Choroid plexus epithelial cell (primary cell): ENCODE data around the gene CA7.

ENCODE experiments used
- DNase-seq: peaks from one replicate; pipeline ENCODE4 v3.0.0-alpha.2; 2010; ENCODE audit warnings: low read depth
- H3K4me3 ChIP-seq: 2 replicates; pipeline ENCODE4 v1.5.1; 2011; ENCODE audit warnings: low read depth, mild to moderate bottlenecking, control low read depth, low read length, moderate library complexity
- TF ChIP-seq, protein P1 (sequence below): conservative IDR thresholded peaks from 2 replicates; pipeline ENCODE4 v1.5.1; 2011; ENCODE audit warnings: low read depth, mild to moderate bottlenecking, control low read depth, inconsistent platforms, low read length, moderate library complexity

CA7 gene

DNA sequence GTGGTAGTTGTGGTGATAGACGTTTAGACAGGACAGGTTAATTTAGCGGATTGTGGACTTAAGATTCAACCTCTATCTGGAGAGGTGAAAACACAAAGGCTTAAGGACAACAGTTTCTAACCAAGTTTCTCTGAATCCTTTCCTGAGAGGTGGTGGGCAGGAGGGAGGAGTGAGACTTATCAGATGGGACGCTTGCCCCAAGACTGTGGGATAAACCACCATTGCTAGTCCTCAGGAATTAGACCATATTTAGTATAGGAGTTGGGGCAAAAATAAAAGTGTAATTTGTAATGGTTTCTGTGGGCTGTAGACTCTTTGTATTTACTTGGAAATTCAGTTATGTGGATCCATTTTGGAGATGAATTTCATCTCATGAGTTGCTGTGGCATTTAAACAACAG lies 42.7 kb downstream of the CA7 start:
- no peak overlapping the region for H3K4me3 ChIP-seq
- DNase-seq: no peak
- TF ChIP-seq, protein P1, sequence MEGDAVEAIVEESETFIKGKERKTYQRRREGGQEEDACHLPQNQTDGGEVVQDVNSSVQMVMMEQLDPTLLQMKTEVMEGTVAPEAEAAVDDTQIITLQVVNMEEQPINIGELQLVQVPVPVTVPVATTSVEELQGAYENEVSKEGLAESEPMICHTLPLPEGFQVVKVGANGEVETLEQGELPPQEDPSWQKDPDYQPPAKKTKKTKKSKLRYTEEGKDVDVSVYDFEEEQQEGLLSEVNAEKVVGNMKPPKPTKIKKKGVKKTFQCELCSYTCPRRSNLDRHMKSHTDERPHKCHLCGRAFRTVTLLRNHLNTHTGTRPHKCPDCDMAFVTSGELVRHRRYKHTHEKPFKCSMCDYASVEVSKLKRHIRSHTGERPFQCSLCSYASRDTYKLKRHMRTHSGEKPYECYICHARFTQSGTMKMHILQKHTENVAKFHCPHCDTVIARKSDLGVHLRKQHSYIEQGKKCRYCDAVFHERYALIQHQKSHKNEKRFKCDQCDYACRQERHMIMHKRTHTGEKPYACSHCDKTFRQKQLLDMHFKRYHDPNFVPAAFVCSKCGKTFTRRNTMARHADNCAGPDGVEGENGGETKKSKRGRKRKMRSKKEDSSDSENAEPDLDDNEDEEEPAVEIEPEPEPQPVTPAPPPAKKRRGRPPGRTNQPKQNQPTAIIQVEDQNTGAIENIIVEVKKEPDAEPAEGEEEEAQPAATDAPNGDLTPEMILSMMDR: no peak

GRCh38 chr16:66888647-66889615 lies 44.7 kb downstream of the CA7 start:
- H3K4me3 ChIP-seq: no peak overlapping the region
- TF ChIP-seq, protein P1: no peak
- DNase-seq: no peak

- no peak overlapping the region for H3K4me3 ChIP-seq
- no peak for DNase-seq
- TF ChIP-seq, protein P1: no peak
These were observed 45.4 kb downstream of the CA7 start for GRCh38 chr16:66889622-66890021.

DNA sequence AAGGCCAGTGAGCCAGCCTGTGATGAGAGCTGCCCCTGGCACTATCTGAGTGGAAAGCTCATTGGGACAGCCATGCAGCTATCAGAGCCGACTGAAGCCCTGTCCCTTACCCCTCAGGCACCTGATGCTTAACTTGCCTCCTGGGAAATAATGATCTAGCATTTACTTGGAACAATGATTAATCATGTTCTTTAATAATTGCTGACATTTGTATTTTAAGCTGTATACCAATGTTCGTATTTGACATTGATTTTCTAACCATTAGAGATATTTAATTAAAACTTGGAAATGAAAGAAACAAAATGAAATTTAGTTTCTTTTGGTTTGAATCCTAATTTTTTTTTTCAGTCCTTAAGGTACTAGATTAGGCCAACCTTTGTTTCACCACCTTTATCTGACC lies 46.6 kb downstream of the CA7 start:
- no peak for DNase-seq
- H3K4me3 ChIP-seq: no peak overlapping the region
- TF ChIP-seq, protein P1: no peak

- no peak for DNase-seq
- TF ChIP-seq, protein P1: no peak
- H3K4me3 ChIP-seq: no peak overlapping the region
These were observed 47.1 kb downstream of the CA7 start for GRCh38 chr16:66891360-66891759.

GRCh38 chr16:66891797-66892196 lies 47.6 kb downstream of the CA7 start:
- H3K4me3 ChIP-seq: no peak overlapping the region
- DNase-seq: no peak
- TF ChIP-seq, protein P1: no peak

- no peak overlapping the region for H3K4me3 ChIP-seq
- TF ChIP-seq, protein P1: no peak
- DNase-seq: no peak
These were observed 49.8 kb downstream of the CA7 start for GRCh38 chr16:66894055-66894454.
